ENCODE data around the gene ZNF407.

Gene ZNF407

GRCh38 chr18:74694436-74694835, 96.8 kb downstream of the ZNF407 start:
- no peak for DNase-seq (ENCODE audit: low read depth)
- no peak for TF ChIP-seq CTCF (IDR thresholded peaks at IDR 0.05; ENCODE audit: low read depth, low read length, missing control alignments)
- H3K4me3 ChIP-seq (ENCODE audit: low read depth, low read length), result no peak overlapping the region

GRCh38 chr18:74695170-74695569, 97.5 kb downstream of the ZNF407 start:
- H3K4me3 ChIP-seq (ENCODE audit: low read depth, low read length), result no peak overlapping the region
- DNase-seq (ENCODE audit: low read depth), result no peak
- TF ChIP-seq CTCF (IDR thresholded peaks at IDR 0.05; ENCODE audit: low read depth, low read length, missing control alignments), result no peak

- H3K4me3 ChIP-seq (ENCODE audit: low read depth, low read length), result no peak overlapping the region
- DNase-seq (ENCODE audit: low read depth), result no peak
- TF ChIP-seq CTCF (IDR thresholded peaks at IDR 0.05; ENCODE audit: low read depth, low read length, missing control alignments), result no peak
Measured at GRCh38 chr18:74698881-74699280, 101.2 kb downstream of the ZNF407 start.

GRCh38 chr18:74699455-74699854, 101.8 kb downstream of the ZNF407 start:
- DNase-seq (ENCODE audit: low read depth), result no peak
- no peak for TF ChIP-seq CTCF (IDR thresholded peaks at IDR 0.05; ENCODE audit: low read depth, low read length, missing control alignments)
- no peak overlapping the region for H3K4me3 ChIP-seq (ENCODE audit: low read depth, low read length)

- no peak for TF ChIP-seq CTCF (IDR thresholded peaks at IDR 0.05; ENCODE audit: low read depth, low read length, missing control alignments)
- DNase-seq (ENCODE audit: low read depth), result no peak
- no peak overlapping the region for H3K4me3 ChIP-seq (ENCODE audit: low read depth, low read length)
Measured at GRCh38 chr18:74702950-74703349, 105.3 kb downstream of the ZNF407 start.

- no peak overlapping the region for H3K4me3 ChIP-seq (ENCODE audit: low read depth, low read length)
- no peak for TF ChIP-seq CTCF (IDR thresholded peaks at IDR 0.05; ENCODE audit: low read depth, low read length, missing control alignments)
Measured at GRCh38 chr18:74708169-74708568, 110.5 kb downstream of the ZNF407 start.

GRCh38 chr18:74709452-74709851, 111.8 kb downstream of the ZNF407 start:
- DNase-seq (ENCODE audit: low read depth), result no peak
- H3K4me3 ChIP-seq (ENCODE audit: low read depth, low read length), result no peak overlapping the region
- TF ChIP-seq CTCF (IDR thresholded peaks at IDR 0.05; ENCODE audit: low read depth, low read length, missing control alignments), result no peak

More at GRCh38 chr18:74708169-74708568, 110.5 kb downstream of the ZNF407 start:
- no peak for DNase-seq (ENCODE audit: low read depth)
